H1 (cell line): Measurements from ENCODE around the gene ALPI. TPM values are rescaled to one million over a fixed set of nuclear protein-coding genes. Genes with fewer than 3 reads are reported as not detected.

Experiments
- CTCF ChIA-PET: fragments of 300-600 bp; sonication (Branson Sonifier 250); formaldehyde crosslinking; loops from one replicate; lab custom pipeline; 2021; ENCODE audit not compliant: partially characterized antibody; lab: Charles Lee
- POLR2A ChIA-PET: fragments of 300-600 bp; sonication (Branson Sonifier 250); formaldehyde crosslinking; loops from one replicate; lab custom pipeline; 2021; ENCODE audit warnings: inconsistent platforms; ENCODE audit not compliant: partially characterized antibody; lab: Charles Lee
- DNase-seq, 2 experiments: peaks; one replicate each; pipeline versions ENCODE4 v3.0.0 to v3.0.0-alpha.2; 2010 to 2022; ENCODE audit warnings: low spot score in 2 of 2, low read depth in 1 of 2, mixed read lengths in 1 of 2
- FAIRE-seq: peaks from 2 replicates; lab custom pipeline; 2011; peaks lifted over from hg19 to GRCh38; lab: Jason Lieb, UNC
- H2AFZ ChIP-seq: 2 replicates; pipeline ENCODE4 v1.8.1; 2012; ENCODE audit warnings: low read length, inconsistent platforms
- H2AK5ac ChIP-seq: 2 replicates; pipeline ENCODE4 v1.6.1; 2013; ENCODE audit warnings: low read depth, low read length
- H2BK120ac ChIP-seq: replicated peaks from 2 replicates; pipeline ENCODE3; 2013; ENCODE audit warnings: low read depth, low read length, inconsistent platforms
- H2BK12ac ChIP-seq: 2 replicates; pipeline ENCODE4 v1.6.1; 2013; ENCODE audit warnings: low read depth, low read length
- H2BK15ac ChIP-seq: 2 replicates; pipeline ENCODE4 v1.6.1; 2013; ENCODE audit warnings: low read length
- H2BK20ac ChIP-seq: 2 replicates; pipeline ENCODE4 v1.6.1; 2013; ENCODE audit warnings: low read length
- H2BK5ac ChIP-seq: 2 replicates; pipeline ENCODE4 v1.6.1; 2013; ENCODE audit warnings: low read depth, low read length
- H3K14ac ChIP-seq: 2 replicates; pipeline ENCODE4 v1.6.1; 2013; ENCODE audit warnings: inconsistent platforms; ENCODE audit not compliant: insufficient read length
- H3K18ac ChIP-seq: 2 replicates; pipeline ENCODE4 v1.6.1; 2013; ENCODE audit warnings: low read length; ENCODE audit errors: extremely low read depth
- H3K23ac ChIP-seq: 2 replicates; pipeline ENCODE4 v1.6.1; 2013; ENCODE audit warnings: inconsistent platforms; ENCODE audit not compliant: insufficient read length
- H3K23me2 ChIP-seq: 2 replicates; pipeline ENCODE4 v1.6.1; 2013; ENCODE audit warnings: low read depth, low read length
- H3K27ac ChIP-seq: 2 replicates; pipeline ENCODE4 v1.6.1; 2011; ENCODE audit warnings: low read depth, low read length, inconsistent platforms
- H3K27me3 ChIP-seq, 4 experiments: replicated peaks in 1 of 4; 1 replicate in 1 of 4; 2 replicates in 3 of 4; pipeline versions ENCODE4 v1.6.1 to v1.8.1; 2011 to 2013; ENCODE audit warnings: low read length in 3 of 4, mild to moderate bottlenecking in 3 of 4, inconsistent platforms in 2 of 4, mixed read lengths in 2 of 4, moderate library complexity in 1 of 4; ENCODE audit not compliant: control insufficient read depth in 3 of 4, insufficient read depth in 3 of 4; ENCODE audit errors: extremely low read depth in 1 of 4
- H3K36me3 ChIP-seq, 4 experiments: 2 replicates each; pipeline versions ENCODE4 v1.6.1 to v1.8.1; 2011 to 2013; ENCODE audit warnings: mild to moderate bottlenecking in 4 of 4, low read length in 3 of 4, moderate library complexity in 2 of 4, control low read depth in 1 of 4, inconsistent platforms in 1 of 4; ENCODE audit not compliant: insufficient read depth in 4 of 4, control insufficient read depth in 2 of 4
- H3K4ac ChIP-seq: replicated peaks from 2 replicates; pipeline ENCODE3; 2013; ENCODE audit warnings: low read length, low read depth, mixed read lengths, inconsistent platforms; ENCODE audit not compliant: insufficient read length
- H3K4me1 ChIP-seq, 4 experiments: replicated peaks in 1 of 4; 1 replicate in 1 of 4; 2 replicates in 3 of 4; pipeline versions ENCODE4 v1.6.1 to v1.8.1; 2011 to 2013; ENCODE audit warnings: low read length in 3 of 4, inconsistent platforms in 2 of 4, mixed read lengths in 1 of 4; ENCODE audit not compliant: insufficient read depth in 4 of 4, control insufficient read depth in 3 of 4
- H3K4me2 ChIP-seq, 2 experiments: 2 replicates each; pipeline versions ENCODE4 v1.6.1 to v1.8.1; 2011 to 2013; ENCODE audit warnings: low read depth in 2 of 2, low read length in 2 of 2, control low read depth in 1 of 2, inconsistent platforms in 1 of 2, mild to moderate bottlenecking in 1 of 2; ENCODE audit not compliant: insufficient read depth in 1 of 2
- H3K4me3 ChIP-seq, 4 experiments: fragments of 200-600, 300-600 bp in 1 of 4; sonication (generic), shearing (Covaris generic), sonication (Bioruptor Twin) in 1 of 4; 2 replicates each; pipeline versions ENCODE4 v1.5.1 to v1.8.1; 2011 to 2016; ENCODE audit warnings: low read length in 4 of 4, low read depth in 3 of 4, control low read depth in 2 of 4, inconsistent platforms in 2 of 4, mild to moderate bottlenecking in 2 of 4, mixed read lengths in 1 of 4, moderate library complexity in 1 of 4; ENCODE audit not compliant: insufficient read depth in 2 of 4; ENCODE audit errors: extremely low read depth in 1 of 4
- H3K56ac ChIP-seq: replicated peaks from 2 replicates; pipeline ENCODE3; 2013; ENCODE audit warnings: low read depth, mild to moderate bottlenecking, mixed read lengths, low read length, inconsistent platforms; ENCODE audit not compliant: insufficient read length
- H3K79me1 ChIP-seq: 2 replicates; pipeline ENCODE4 v1.6.1; 2013; ENCODE audit warnings: low read depth, low read length, control low read depth
- H3K79me2 ChIP-seq, 2 experiments: 2 replicates each; pipeline versions ENCODE4 v1.6.1 to v1.8.1; 2012 to 2013; ENCODE audit warnings: low read length in 2 of 2, mild to moderate bottlenecking in 2 of 2, inconsistent platforms in 1 of 2; ENCODE audit not compliant: insufficient read depth in 2 of 2, control insufficient read depth in 1 of 2
- H3K9ac ChIP-seq, 4 experiments: replicated peaks in 1 of 4; 1 replicate in 1 of 4; 2 replicates in 3 of 4; pipeline versions ENCODE4 v1.6.1 to v1.8.1; 2011 to 2013; ENCODE audit warnings: low read depth in 3 of 4, low read length in 3 of 4, control low read depth in 2 of 4, mild to moderate bottlenecking in 2 of 4, moderate library complexity in 2 of 4, inconsistent platforms in 1 of 4; ENCODE audit errors: extremely low read depth in 1 of 4
- H3K9me3 ChIP-seq, 2 experiments: 2 replicates each; pipeline versions ENCODE4 v1.6.1 to v1.8.1; 2012 to 2013; ENCODE audit warnings: mild to moderate bottlenecking in 2 of 2, moderate library complexity in 2 of 2, control low read depth in 1 of 2, inconsistent platforms in 1 of 2, low read depth in 1 of 2, low read length in 1 of 2, mixed read lengths in 1 of 2; ENCODE audit not compliant: insufficient read depth in 2 of 2
- H4K20me1 ChIP-seq, 2 experiments: replicated peaks in 1 of 2; 2 replicates each; pipeline versions ENCODE3 to v1.8.1; 2011 to 2013; ENCODE audit warnings: inconsistent platforms in 2 of 2, low read length in 2 of 2, mild to moderate bottlenecking in 1 of 2; ENCODE audit not compliant: insufficient read depth in 2 of 2, control insufficient read depth in 1 of 2
- H4K5ac ChIP-seq: 2 replicates; pipeline ENCODE4 v1.6.1; 2013; ENCODE audit warnings: low read length, low read depth, mixed read lengths, inconsistent platforms; ENCODE audit not compliant: insufficient read length
- H4K8ac ChIP-seq: 2 replicates; pipeline ENCODE4 v1.8.0; 2013; ENCODE audit warnings: mild to moderate bottlenecking, moderate library complexity, low read length, inconsistent platforms; ENCODE audit not compliant: insufficient read depth; ENCODE audit errors: extremely low read depth
- H4K91ac ChIP-seq: replicated peaks from 2 replicates; pipeline ENCODE3; 2013; ENCODE audit warnings: low read length, mixed read lengths, inconsistent platforms; ENCODE audit not compliant: insufficient read length
- WGBS, 2 experiments: shearing (Covaris generic) in 1 of 2; methylation state at CpG; one replicate each; pipeline versions ENCODE4 v1.1.6 to v1.1.7; 2013 to 2015; ENCODE audit warnings: low lambda C conversion rate in 2 of 2, mixed read lengths in 2 of 2, inconsistent platforms in 1 of 2, low coverage in 1 of 2, missing lambda C conversion rate in 1 of 2; ENCODE audit not compliant: insufficient replicate concordance in 2 of 2, insufficient coverage in 1 of 2, insufficient read length in 1 of 2; ENCODE audit errors: extremely low coverage in 1 of 2, missing lambda C conversion rate in 1 of 2; 5-methylcytosine and 5-hydroxymethylcytosine counted together
- polyA plus RNA-seq, 7 experiments: library from polyadenylated mRNA; depleted of rRNA in 3 of 7; stranded (reverse) in 5 of 7; unstranded in 2 of 7; fragments of >200 nt in 5 of 7; fragments of 200-250 nt in 2 of 7; gene quantifications; 1 replicate in 5 of 7; 2 replicates in 1 of 7; 4 replicates in 1 of 7; pipeline versions ENCODE4 v1.2.1 to v1.2.3, GENCODE V29; 2011 to 2013; ENCODE audit warnings: missing spikeins in 2 of 7, mixed read lengths in 2 of 7
- total RNA-seq: library from RNA; stranded (reverse); fragmentation: NEBNext Ultra II Directional; extraction: Animal tissue kit (Norgen Biotek cat#: 25700); gene quantifications from 2 replicates; pipeline ENCODE4 v1.2.1, GENCODE V29; 2021
- TF ChIP-seq, protein P1 (sequence below): IDR thresholded peaks from 2 replicates; pipeline ENCODE4 v1.6.1; 2011; ENCODE audit warnings: low read depth, mild to moderate bottlenecking, low read length; ENCODE audit not compliant: insufficient read depth

ALPI gene
- total and polyA plus RNA-seq, 2 of the 8 experiments (the other 6 are each of a cell fraction or from before 2014, with no cell fraction given) = not detected

DNA sequence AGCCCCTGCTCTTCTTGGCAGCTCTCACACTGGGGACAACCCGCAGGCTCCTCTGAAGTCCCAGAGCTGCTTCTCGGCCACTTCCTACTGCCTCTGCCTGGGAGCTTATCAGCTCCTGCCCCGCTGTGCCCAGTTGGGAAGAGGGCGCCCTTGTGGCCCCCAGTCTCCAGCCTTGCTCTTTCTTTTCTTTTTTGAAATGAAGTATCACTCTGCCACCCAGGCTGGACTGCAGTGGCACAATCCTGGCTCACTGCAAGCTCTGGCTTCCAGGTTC is 20.6 kb upstream of the ALPI start:
- Histone ChIP-seq H2BK20ac (no peak overlapping the region), H3K4me3 (no peak overlapping the region), H3K9ac (no peak overlapping the region), H3K36me3 (no peaks in the 10 kb centered on the region), H2BK12ac (no peak overlapping the region), H3K9me3 (no peaks in the 10 kb centered on the region), H2AFZ (no peak overlapping the region), H3K18ac (no peak overlapping the region), H4K20me1 (no peaks in the 10 kb centered on the region), H3K79me2 (no peaks in the 10 kb centered on the region), H2BK5ac (no peak overlapping the region)
- FAIRE-seq = no peak
- POLR2A ChIA-PET = interaction anchor here (0.6 to 1.8 kb wide), 7 partner anchors 14 to 61 kb away, joined by 3 to 11 read pairs (median 4); no protein-coding TSS in a partner anchor
- TF ChIP-seq, protein P1, sequence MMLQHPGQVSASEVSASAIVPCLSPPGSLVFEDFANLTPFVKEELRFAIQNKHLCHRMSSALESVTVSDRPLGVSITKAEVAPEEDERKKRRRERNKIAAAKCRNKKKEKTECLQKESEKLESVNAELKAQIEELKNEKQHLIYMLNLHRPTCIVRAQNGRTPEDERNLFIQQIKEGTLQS = no peak
- TF ChIP-seq, all 59 proteins: peak for 0
- Histone ChIP-seq H3K56ac (no peak overlapping the region), H4K5ac (no peak overlapping the region), H3K4ac (no peak overlapping the region), H3K27me3 (peaks cover 0 to 2% (median 0%) of the 10 kb centered on the region in 4 experiments; a peak in 2 of 7 replicates), H3K4me1 (peaks cover 0 to 13% (median 9%) of the 10 kb centered on the region in 4 experiments; a peak in 6 of 7 replicates), H3K79me1 (no peaks in the 10 kb centered on the region), H2AK5ac (no peak overlapping the region), H3K27ac (no peak overlapping the region), H3K4me2 (no peak overlapping the region), H3K23ac (no peak overlapping the region), H2BK15ac (0 out of 2 replicates have a peak overlapping the region, but pooled peaks have one; percentile 29), H2BK120ac (no peak overlapping the region), H4K91ac (no peak overlapping the region), H3K14ac (no peak overlapping the region), H4K8ac (no peak overlapping the region), H3K23me2 (no peaks in the 10 kb centered on the region)
- CTCF ChIA-PET = interaction anchor here (0.7 to 6.8 kb wide), 30 partner anchors 10 to 534 kb away, joined by 3 to 82 read pairs (median 6); partner anchors contain the start of genes ALPG and PRSS56
- no peak for DNase-seq
- WGBS, 2 experiments = 95% methylated on average over 4 of the region's 4 CpGs; no CpG with 5 or more reads in 1 of the 2 experiments
